Activated T-cell treated with anti-CD3 and anti-CD28 coated beads, Interleukin-2, amount 50 U/mL, for 4 hours (primary cell): ENCODE results near the gene SORCS3. TPM values are rescaled to one million over a fixed set of nuclear protein-coding genes. Genes with fewer than 3 reads are reported as not detected.

Experiments used
- ATAC-seq, 2 donors: fragments of 200-7000 bp; cut with Tn5 transposase; one replicate each; pipeline ENCODE4 v1.10.0; 2021
- DNase-seq: peaks from one replicate; pipeline ENCODE4 v3.0.0-alpha.2; 2020
- H3K27me3 Mint-ChIP-seq: one replicate; pipeline ENCODE4 v1.8.0; 2021; ENCODE audit warnings: low read depth, mixed read lengths
- H3K36me3 Mint-ChIP-seq: one replicate; pipeline ENCODE4 v1.8.0; 2022; ENCODE audit warnings: mixed read lengths; ENCODE audit not compliant: insufficient read depth
- H3K4me1 Mint-ChIP-seq: one replicate; pipeline ENCODE4 v1.8.0; 2021; ENCODE audit warnings: low read depth, mixed read lengths
- H3K4me3 Mint-ChIP-seq: one replicate; pipeline ENCODE4 v1.8.0; 2021; ENCODE audit warnings: mild to moderate bottlenecking, moderate library complexity, mixed read lengths
- H3K9me3 Mint-ChIP-seq: one replicate; pipeline ENCODE4 v1.8.0; 2021; ENCODE audit warnings: mixed read lengths
- total RNA-seq, 3 donors: library from RNA; stranded (reverse); gene quantifications; one replicate each; pipeline ENCODE4 v1.2.1, GENCODE V29; 2021

The SORCS3 gene
- total RNA-seq, 3 donors from 2014 or later: not detected

GRCh38 chr10:105243381-105243780 is 602.3 kb downstream of the SORCS3 start:
- ATAC-seq (no peak), DNase-seq (no peak)
- no peaks in the 10 kb centered on the region for H3K4me1 Mint-ChIP-seq
- no peak overlapping the region for H3K4me3 Mint-ChIP-seq
- no peaks in the 10 kb centered on the region for H3K9me3 Mint-ChIP-seq
- no peaks in the 10 kb centered on the region for H3K27me3 Mint-ChIP-seq
- peaks cover 4% of the 10 kb centered on the region for H3K36me3 Mint-ChIP-seq

- Mint-ChIP-seq H3K4me1 (no peaks in the 10 kb centered on the region), H3K27me3 (no peaks in the 10 kb centered on the region), H3K36me3 (peaks cover 4% of the 10 kb centered on the region), H3K4me3 (no peak overlapping the region), H3K9me3 (no peaks in the 10 kb centered on the region)
- ATAC-seq: no peak
- no peak for DNase-seq
Observed at GRCh38 chr10:105243825-105244224, 602.7 kb downstream of the SORCS3 start.

- DNase-seq (no peak), ATAC-seq (no peak)
- Mint-ChIP-seq H3K4me1 (no peaks in the 10 kb centered on the region), H3K36me3 (peaks cover 4% of the 10 kb centered on the region), H3K4me3 (no peak overlapping the region), H3K9me3 (peaks cover 4% of the 10 kb centered on the region), H3K27me3 (no peaks in the 10 kb centered on the region)
Observed at GRCh38 chr10:105247831-105248499, 606.9 kb downstream of the SORCS3 start.

- H3K9me3 Mint-ChIP-seq: peaks cover 7% of the 10 kb centered on the region
- no peaks in the 10 kb centered on the region for H3K4me1 Mint-ChIP-seq
- H3K36me3 Mint-ChIP-seq: no peaks in the 10 kb centered on the region
- H3K27me3 Mint-ChIP-seq: no peaks in the 10 kb centered on the region
- no peak for ATAC-seq
- DNase-seq: no peak
- H3K4me3 Mint-ChIP-seq: no peak overlapping the region
Observed at GRCh38 chr10:105252911-105253310, 611.8 kb downstream of the SORCS3 start.

- Mint-ChIP-seq H3K27me3 (no peaks in the 10 kb centered on the region), H3K4me3 (no peak overlapping the region), H3K9me3 (peaks cover 7% of the 10 kb centered on the region), H3K36me3 (no peaks in the 10 kb centered on the region), H3K4me1 (no peaks in the 10 kb centered on the region)
- DNase-seq (no peak), ATAC-seq (no peak)
Observed at GRCh38 chr10:105253515-105254212, 612.6 kb downstream of the SORCS3 start.

GRCh38 chr10:105258036-105258673 is 617.1 kb downstream of the SORCS3 start:
- Mint-ChIP-seq H3K4me1 (no peaks in the 10 kb centered on the region), H3K4me3 (no peak overlapping the region), H3K36me3 (no peaks in the 10 kb centered on the region), H3K9me3 (peaks cover 3% of the 10 kb centered on the region), H3K27me3 (no peaks in the 10 kb centered on the region)
- no peak for ATAC-seq
- DNase-seq: no peak

- DNase-seq: no peak
- H3K27me3 Mint-ChIP-seq: no peaks in the 10 kb centered on the region
- H3K4me3 Mint-ChIP-seq: no peak overlapping the region
- no peak for ATAC-seq
- H3K4me1 Mint-ChIP-seq: no peaks in the 10 kb centered on the region
- H3K9me3 Mint-ChIP-seq: peaks cover 3% of the 10 kb centered on the region
- H3K36me3 Mint-ChIP-seq: no peaks in the 10 kb centered on the region
Observed at GRCh38 chr10:105258674-105259065, 617.6 kb downstream of the SORCS3 start.

GRCh38 chr10:105259201-105259600 is 618.1 kb downstream of the SORCS3 start:
- no peak for ATAC-seq
- Mint-ChIP-seq H3K9me3 (peaks cover 3% of the 10 kb centered on the region), H3K4me3 (no peak overlapping the region), H3K27me3 (no peaks in the 10 kb centered on the region), H3K4me1 (no peaks in the 10 kb centered on the region), H3K36me3 (no peaks in the 10 kb centered on the region)
- DNase-seq: no peak

GRCh38 chr10:105262666-105263065 is 621.6 kb downstream of the SORCS3 start:
- no peaks in the 10 kb centered on the region for H3K27me3 Mint-ChIP-seq
- H3K9me3 Mint-ChIP-seq: no peaks in the 10 kb centered on the region
- ATAC-seq (no peak), DNase-seq (no peak)
- no peak overlapping the region for H3K4me3 Mint-ChIP-seq
- H3K36me3 Mint-ChIP-seq: no peaks in the 10 kb centered on the region
- no peaks in the 10 kb centered on the region for H3K4me1 Mint-ChIP-seq

GRCh38 chr10:105266966-105267539 is 626.0 kb downstream of the SORCS3 start:
- no peaks in the 10 kb centered on the region for H3K27me3 Mint-ChIP-seq
- no peak overlapping the region for H3K4me3 Mint-ChIP-seq
- no peak for DNase-seq
- H3K9me3 Mint-ChIP-seq: no peaks in the 10 kb centered on the region
- no peaks in the 10 kb centered on the region for H3K4me1 Mint-ChIP-seq
- no peaks in the 10 kb centered on the region for H3K36me3 Mint-ChIP-seq
- no peak for ATAC-seq

GRCh38 chr10:105268961-105269360 is 627.9 kb downstream of the SORCS3 start:
- Mint-ChIP-seq H3K36me3 (no peaks in the 10 kb centered on the region), H3K27me3 (no peaks in the 10 kb centered on the region), H3K4me3 (no peak overlapping the region), H3K9me3 (no peaks in the 10 kb centered on the region), H3K4me1 (no peaks in the 10 kb centered on the region)
- no peak for DNase-seq
- no peak for ATAC-seq

- Mint-ChIP-seq H3K27me3 (no peaks in the 10 kb centered on the region), H3K9me3 (no peaks in the 10 kb centered on the region)
Observed at GRCh38 chr10:105269689-105270088, 628.6 kb downstream of the SORCS3 start.

GRCh38 chr10:105274556-105275070 is 633.5 kb downstream of the SORCS3 start:
- no peaks in the 10 kb centered on the region for H3K9me3 Mint-ChIP-seq
- ATAC-seq (no peak), DNase-seq (no peak)
- no peaks in the 10 kb centered on the region for H3K36me3 Mint-ChIP-seq
- H3K4me1 Mint-ChIP-seq: peaks cover 2% of the 10 kb centered on the region
- no peaks in the 10 kb centered on the region for H3K27me3 Mint-ChIP-seq
- no peak overlapping the region for H3K4me3 Mint-ChIP-seq

More at GRCh38 chr10:105269689-105270088, 628.6 kb downstream of the SORCS3 start:
- H3K36me3 Mint-ChIP-seq: no peaks in the 10 kb centered on the region
- H3K4me3 Mint-ChIP-seq: no peak overlapping the region
- DNase-seq (no peak), ATAC-seq (no peak)
- no peaks in the 10 kb centered on the region for H3K4me1 Mint-ChIP-seq

- Mint-ChIP-seq H3K4me3 (no peak overlapping the region), H3K4me1 (peaks cover 2% of the 10 kb centered on the region), H3K27me3 (no peaks in the 10 kb centered on the region), H3K9me3 (no peaks in the 10 kb centered on the region), H3K36me3 (no peaks in the 10 kb centered on the region)
- ATAC-seq (no peak), DNase-seq (no peak)
Observed at GRCh38 chr10:105278439-105278838, 637.3 kb downstream of the SORCS3 start.
